Transverse colon (tissue), 4 donors: ENCODE results near the gene VIM. TPM values are rescaled to one million over a fixed set of nuclear protein-coding genes. Genes with fewer than 3 reads are reported as not detected.

Experiments used
- DNase-seq: peaks from one replicate; pipeline ENCODE4 v3.0.0-alpha.2; 2019
- H3K27ac ChIP-seq, 4 donors: fragments of 200-600 bp; sonication (generic); 2 replicates each; pipeline ENCODE4 v1.5.1; 2016 to 2018; ENCODE audit warnings: inconsistent platforms in 4 of 4
- H3K27me3 ChIP-seq: fragments of 200-600 bp; sonication (generic); 2 replicates; pipeline ENCODE4 v1.5.1; 2017; ENCODE audit warnings: inconsistent platforms
- H3K36me3 ChIP-seq, 4 donors: fragments of 200-600 bp; sonication (generic); 2 replicates each; pipeline ENCODE4 v1.5.1; 2017 to 2019; ENCODE audit warnings: inconsistent platforms in 4 of 4
- H3K4me1 ChIP-seq, 4 donors: fragments of 200-600 bp; sonication (generic); 2 replicates each; pipeline ENCODE4 v1.5.1; 2017 to 2020; ENCODE audit warnings: inconsistent platforms in 4 of 4
- H3K4me3 ChIP-seq, 4 donors: fragments of 200-600 bp; sonication (generic); 1 replicate in 1 of 4; 2 replicates in 3 of 4; pipeline versions ENCODE4 v1.5.1 to v1.6.1; 2017 to 2019; ENCODE audit warnings: inconsistent platforms in 4 of 4
- H3K9me3 ChIP-seq, 2 donors: fragments of 200-600 bp; sonication (generic); 2 replicates each; pipeline ENCODE4 v1.5.1; 2017 to 2019; ENCODE audit warnings: inconsistent platforms in 2 of 2
- CTCF ChIP-seq, 5 experiments: fragments of 200-600 bp in 3 of 5; fragments of 450-650 bp in 2 of 5; sonication (generic) in 3 of 5; IDR thresholded peaks; 1 replicate in 2 of 5; 2 replicates in 3 of 5; pipeline ENCODE4 v1.5.1; 2016 to 2017; ENCODE audit warnings: antibody characterized with exemption in 5 of 5, inconsistent platforms in 3 of 5, mild to moderate bottlenecking in 2 of 5, moderate library complexity in 1 of 5
- EP300 ChIP-seq: sonication (generic); formaldehyde crosslinking; IDR thresholded peaks from one replicate; pipeline ENCODE4 v1.6.1; 2017; ENCODE audit warnings: antibody characterized with exemption, low read depth
- POLR2A ChIP-seq: fragments of 450-650 bp; IDR thresholded peaks from one replicate; pipeline ENCODE4 v1.6.1; 2016; ENCODE audit warnings: antibody characterized with exemption, mild to moderate bottlenecking, moderate library complexity
- POLR2AphosphoS5 ChIP-seq, 3 donors: sonication (generic); formaldehyde crosslinking; IDR thresholded peaks; one replicate each; pipeline ENCODE4 v1.6.1; 2016; ENCODE audit warnings: antibody characterized with exemption in 3 of 3
- WGBS, 2 donors: methylation state at CpG; one replicate each; pipeline ENCODE4 v1.1.5; 2018; ENCODE audit warnings: low coverage in 1 of 2; 5-methylcytosine and 5-hydroxymethylcytosine counted together
- in situ Hi-C, 4 donors: fragments of 200-750 bp; cut with MboI; loops; one replicate each; pipeline versions ENCODE4 v1.15.0 to v1.15.1; 2017; ENCODE audit warnings: low sequenced_read_pairs in 3 of 4, low pct_ligation_motif_present in 1 of 4, low pct_unique_long_range_greater_than_20kb in 1 of 4
- intact Hi-C: fragments of 100-400 bp; cut with DNase I; formaldehyde crosslinking; loops from one replicate; pipeline ENCODE4 v1.15.1; 2023; ENCODE audit warnings: low total_unique reads
- total RNA-seq, 4 donors: library from RNA; depleted of rRNA; stranded (reverse); fragments of >200 nt; gene quantifications; one replicate each; pipeline ENCODE4 v1.1.0, GENCODE V29; 2016

VIM gene
- total RNA-seq, 4 donors from 2014 or later: 345 to 1,157 (median 686) TPM

DNA sequence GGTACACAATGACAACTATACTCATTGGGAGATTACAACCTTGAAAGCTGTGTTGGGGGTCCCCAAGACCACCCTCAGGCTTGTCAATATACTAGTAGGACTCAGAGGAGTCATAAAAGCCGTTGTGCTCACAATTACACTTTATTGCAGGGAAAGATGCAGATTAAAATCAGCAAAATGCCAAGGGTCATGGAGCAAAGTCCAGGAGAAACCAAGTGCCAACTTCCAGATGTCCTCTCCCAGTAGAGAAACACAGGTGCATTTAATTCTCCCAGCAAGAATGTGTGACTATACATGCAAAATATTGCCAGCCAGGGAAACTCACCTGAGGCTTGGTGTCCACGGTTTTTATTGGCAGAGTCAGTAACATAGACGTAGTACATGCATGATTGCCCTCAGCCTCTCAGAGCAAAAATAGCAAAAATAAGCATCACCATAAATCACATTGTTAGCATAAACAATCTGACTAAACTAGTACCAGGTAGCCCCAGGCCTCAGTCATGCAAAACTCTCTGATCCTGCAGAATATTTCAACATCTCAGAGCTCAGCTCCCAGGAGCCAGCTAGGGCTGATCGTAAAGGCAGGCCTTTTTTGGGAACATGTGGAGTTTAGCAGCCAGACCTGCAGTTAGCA, 50.7 kb downstream of the VIM start:
- no peaks in the 10 kb centered on the region for H3K4me1 ChIP-seq
- in situ Hi-C loops: no loop called here
- no peaks in the 10 kb centered on the region for H3K36me3 ChIP-seq
- WGBS, 2 donors: 14 to 54% methylated on average over 1 to 4 of the region's 4 CpGs
- DNase-seq: no peak
- TF ChIP-seq CTCF (IDR thresholded peaks at IDR 0.05) (no peak), POLR2AphosphoS5 (IDR thresholded peaks at IDR 0.05) (no peak), POLR2A (no peak), EP300 (no peak)
- peaks cover 0 to 7% of the 10 kb centered on the region in 2 donors for H3K9me3 ChIP-seq
- H3K4me3 ChIP-seq: no peak overlapping the region
- no peak overlapping the region for H3K27ac ChIP-seq
- no peaks in the 10 kb centered on the region for H3K27me3 ChIP-seq
- intact Hi-C loops: no loop called here

- H3K36me3 ChIP-seq: no peaks in the 10 kb centered on the region
- H3K27ac ChIP-seq: no peak overlapping the region
- H3K9me3 ChIP-seq: peaks cover 0 to 7% of the 10 kb centered on the region in 2 donors
- no peak overlapping the region for H3K4me3 ChIP-seq
- no peaks in the 10 kb centered on the region for H3K27me3 ChIP-seq
- intact Hi-C loops: no loop called here
- 78% methylated on average over 3 of the region's 3 CpGs; no CpG with 5 or more reads in 1 of the 2 donors for WGBS, 2 donors
- no peak for DNase-seq
- in situ Hi-C loops: loop anchor here in 1 of 4 donors (10.0 kb wide), 1 partner anchor 142 kb away; no protein-coding TSS in a partner anchor
- TF ChIP-seq EP300 (no peak), POLR2A (no peak), POLR2AphosphoS5 (IDR thresholded peaks at IDR 0.05) (no peak), CTCF (IDR thresholded peaks at IDR 0.05) (no peak)
- H3K4me1 ChIP-seq: no peaks in the 10 kb centered on the region
Observed at GRCh38 chr10:17282311-17282710, 54.3 kb downstream of the VIM start.

DNA sequence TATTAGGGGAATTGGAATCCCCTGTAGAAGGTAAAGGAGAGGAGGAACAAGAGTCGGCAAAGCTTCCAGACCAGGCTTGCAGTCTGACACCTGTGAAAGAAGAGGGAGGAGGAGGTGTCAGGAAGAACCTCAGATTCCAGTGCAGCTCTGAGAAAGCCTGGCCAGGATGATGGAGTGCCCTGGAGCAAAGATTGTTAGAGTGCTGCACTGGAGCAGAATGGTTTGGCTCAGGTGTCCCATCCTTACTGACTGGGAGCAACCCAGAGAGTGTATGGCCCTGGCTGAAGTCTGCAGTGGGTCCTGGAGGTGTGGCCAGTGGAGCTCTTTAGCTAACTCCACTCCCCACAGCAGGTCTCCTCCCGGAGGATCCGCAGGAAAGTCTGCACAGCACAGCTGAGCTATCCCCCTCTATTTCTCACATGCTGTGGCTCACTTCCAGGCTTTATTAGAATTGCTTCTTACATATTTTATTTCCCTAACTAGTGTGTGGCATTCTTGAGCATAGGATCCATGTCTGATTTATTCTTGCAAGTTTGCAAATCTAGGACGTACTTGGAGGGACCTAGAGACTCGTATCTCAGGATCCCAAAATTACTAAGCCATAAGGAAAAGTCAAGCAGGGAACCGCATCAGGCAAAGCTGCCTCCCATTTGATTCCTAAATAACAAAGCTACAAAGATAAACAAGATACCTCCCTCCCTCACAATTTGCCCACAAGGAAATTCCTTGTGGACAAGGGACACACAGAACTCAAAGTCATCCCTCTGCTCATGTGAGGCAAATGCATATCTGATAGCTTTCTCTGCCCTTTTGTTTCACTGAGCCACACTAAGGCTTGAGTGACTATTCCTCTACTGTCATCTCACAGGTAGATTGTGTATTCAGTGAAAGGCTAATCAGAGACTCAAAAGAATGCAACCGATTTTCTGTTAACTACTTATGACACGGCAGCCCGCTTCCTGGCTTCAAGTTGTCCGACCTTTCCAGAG, 58.8 kb downstream of the VIM start:
- no peak for TF ChIP-seq EP300
- TF ChIP-seq POLR2AphosphoS5 (IDR thresholded peaks at IDR 0.05): no peak
- no peak for TF ChIP-seq CTCF (IDR thresholded peaks at IDR 0.05)
- no peak for TF ChIP-seq POLR2A
- Histone ChIP-seq H3K4me1 (no peaks in the 10 kb centered on the region), H3K27ac (no peak overlapping the region), H3K36me3 (no peaks in the 10 kb centered on the region), H3K9me3 (peaks cover 0 to 7% of the 10 kb centered on the region in 2 donors), H3K4me3 (no peak overlapping the region), H3K27me3 (peaks cover 20% of the 10 kb centered on the region)
- intact Hi-C loops: no loop called here
- no peak for DNase-seq
- WGBS, 2 donors: 57 to 76% methylated on average over 9 to 10 of the region's 10 CpGs
- in situ Hi-C loops: loop anchor here in 1 of 4 donors (10.0 kb wide), 1 partner anchor 138 kb away; no protein-coding TSS in a partner anchor

Other genes starting within 250 kb of the VIM start
- gene CUBN, start 98.4 kb upstream of the VIM start, total RNA-seq: 1 to 10 TPM in 2 of 4 donors, under 1 TPM in 2; 0.37 to 1.5 (median 1.1) TPM
- gene TRDMT1, start 26.6 kb upstream of the VIM start, total RNA-seq: 1 to 10 TPM; 3.7 to 9.7 (median 7.9) TPM
- gene ST8SIA6, start 226.4 kb downstream of the VIM start, total RNA-seq: 1 to 10 TPM in 1 of 4 donors, under 1 TPM in 1, not detected in 2; 0.64 to 1.2 TPM